ENCODE data around the gene NPTXR. TPM values are rescaled to one million over a fixed set of nuclear protein-coding genes. Genes with fewer than 3 reads are reported as not detected.

NPTXR gene
- total and polyA plus RNA-seq, 10 of the 15 experiments (the other 5 are each of a cell fraction or from before 2014, with no cell fraction given): 0.02 to 0.38 (median 0.07) TPM; not detected in 2

- no peak overlapping the region for H3K4me2 ChIP-seq (ENCODE audit: control insufficient read depth, insufficient read depth)
- no peaks in the 10 kb centered on the region; the same call in 1 of the 2 replicates for H3K4me1 ChIP-seq (ENCODE audit: control insufficient read depth, insufficient read depth, low read length)
- no peak overlapping the region for H3K27ac ChIP-seq (ENCODE audit: control insufficient read depth, insufficient read depth)
- no peak overlapping the region for H3K4me3 ChIP-seq
- no peaks in the 10 kb centered on the region for H3K27me3 ChIP-seq (replicated peaks in 1 of 2; ENCODE audit: control insufficient read depth in 2 of 2, insufficient read depth in 2 of 2, low read length in 1 of 2)
- no peaks in the 10 kb centered on the region for H3K79me2 ChIP-seq (ENCODE audit: control insufficient read depth, insufficient read depth, low read length)
- no peaks in the 10 kb centered on the region for H3K9me3 ChIP-seq (replicated peaks; ENCODE audit: control insufficient read depth, insufficient read depth, low read length)
- intact Hi-C loops (cut with micrococcal nuclease; ENCODE audit: unreplicated experiment) (no loop called here), in situ Hi-C loops (cut with MboI) (no loop called here)
- ChIA-PET RAD21 (ENCODE audit: unreplicated experiment) (no interaction called here), SMC1A (ENCODE audit: uncharacterized antibody, unreplicated experiment) (no interaction called here), POLR2A (no interaction called here), CTCF (no interaction called here)
- TF ChIP-seq SUZ12 (IDR thresholded peaks at IDR 0.05; ENCODE audit: unreplicated experiment): no peak
- TF ChIP-seq STAT1 (conservative IDR thresholded peaks at IDR 0.05): no peak
- TF ChIP-seq CTCF (IDR thresholded peaks at IDR 0.05 in 2 of 3, conservative IDR thresholded peaks at IDR 0.05 in 1 of 3; ENCODE audit: control insufficient read depth in 2 of 3, extremely low read depth in 1 of 3, insufficient read depth in 1 of 3, low read depth in 3 of 3, low read length in 3 of 3): no peak
- no peak for TF ChIP-seq ESRRA (IDR thresholded peaks at IDR 0.05; ENCODE audit: low read length)
- no peak for TF ChIP-seq CUX1 (IDR thresholded peaks at IDR 0.05; ENCODE audit: insufficient replicate concordance, low read depth, low read length)
- no peak for TF ChIP-seq SIN3A (IDR thresholded peaks at IDR 0.05; ENCODE audit: low read depth, low read length)
- TF ChIP-seq E2F4 (IDR thresholded peaks at IDR 0.05; ENCODE audit: low read depth, low read length): no peak
- TF ChIP-seq NBN (IDR thresholded peaks at IDR 0.05): no peak
- no peak for TF ChIP-seq PKNOX1 (IDR thresholded peaks at IDR 0.05)
- TF ChIP-seq ZSCAN29 (IDR thresholded peaks at IDR 0.05): no peak
- TF ChIP-seq BCL11A (IDR thresholded peaks at IDR 0.05; ENCODE audit: low read depth, low read length): no peak
- no peak for TF ChIP-seq ZNF622 (IDR thresholded peaks at IDR 0.05)
- no peak for TF ChIP-seq CHD2 (IDR thresholded peaks at IDR 0.05; ENCODE audit: borderline replicate concordance, low read depth, low read length)
- no peak for TF ChIP-seq TBL1XR1 (IDR thresholded peaks at IDR 0.05; ENCODE audit: low read depth, low read length)
- no peak overlapping the region for H2AFZ ChIP-seq (ENCODE audit: control insufficient read depth, low read depth, low read length)
- WGBS (ENCODE audit: insufficient coverage, insufficient replicate concordance, low lambda C conversion rate, missing lambda C conversion rate): 50% methylated on average over 5 of the region's 5 CpGs
- DNase-seq (ENCODE audit: low read depth, low spot score) (no peak), ATAC-seq (no peak), FAIRE-seq (no peak)
- H4K20me1 ChIP-seq (ENCODE audit: control insufficient read depth, insufficient read depth): no peaks in the 10 kb centered on the region
- no TSS peak for BruUV-seq (replicated peaks)
- no peaks in the 10 kb centered on the region for H3K36me3 ChIP-seq (ENCODE audit: control insufficient read depth in 2 of 2, insufficient read depth in 2 of 2, low read length in 1 of 2)
- no peak overlapping the region for H3K9ac ChIP-seq (ENCODE audit: control insufficient read depth, insufficient read depth, low read length)
These were observed 36.1 kb upstream of the NPTXR start for GRCh38 chr22:38879961-38880360.

Data from GM12878 (cell line).